Measurements from ENCODE around the gene PCDH12.

The PCDH12 gene

GRCh38 chr5:141958113-141958512 lies at the start of gene PCDH12:
Gene PCDH12 (minus strand): TSS chr5:141958202. CDS start chr5:141957851, 351 bp downstream.
- no peak for DNase-seq

GRCh38 chr5:142007237-142007544 lies 49.2 kb upstream of the PCDH12 start:
- no peak for DNase-seq

GRCh38 chr5:142006363-142007236 lies 48.6 kb upstream of the PCDH12 start:
- no peak for DNase-seq

- no peak for DNase-seq
Measured at GRCh38 chr5:142003266-142003800, 45.3 kb upstream of the PCDH12 start.

- DNase-seq: no peak
Measured at GRCh38 chr5:142000704-142001484, 42.9 kb upstream of the PCDH12 start.

GRCh38 chr5:142000173-142000572 lies 42.2 kb upstream of the PCDH12 start:
- no peak for DNase-seq

- no peak for DNase-seq
Measured at GRCh38 chr5:141997358-141997960, 39.5 kb upstream of the PCDH12 start.

GRCh38 chr5:141995656-141996055 lies 37.7 kb upstream of the PCDH12 start:
- DNase-seq: no peak

GRCh38 chr5:141994511-141995136 lies 36.6 kb upstream of the PCDH12 start:
- DNase-seq: no peak

- peak; percentile 31 to 49 for DNase-seq
Measured at GRCh38 chr5:141992349-141992963, 34.5 kb upstream of the PCDH12 start.

GRCh38 chr5:141989720-141990119 lies 31.7 kb upstream of the PCDH12 start:
- DNase-seq: no peak

- no peak for DNase-seq
Measured at GRCh38 chr5:141986072-141986471, 28.1 kb upstream of the PCDH12 start.

GRCh38 chr5:141982626-141983025 lies 24.6 kb upstream of the PCDH12 start:
- DNase-seq: no peak

- no peak for DNase-seq
Measured at GRCh38 chr5:141978389-141978788, 20.4 kb upstream of the PCDH12 start.

GRCh38 chr5:141976176-141976575 lies 18.2 kb upstream of the PCDH12 start:
- no peak for DNase-seq

- DNase-seq: no peak
Measured at GRCh38 chr5:141973871-141974595, 16.0 kb upstream of the PCDH12 start.

GRCh38 chr5:141969783-141970771 lies 12.1 kb upstream of the PCDH12 start:
- no peak for DNase-seq

- peak; percentile 83 to 93 for DNase-seq
Measured at GRCh38 chr5:141968914-141969608, 11.1 kb upstream of the PCDH12 start, which contains the start of gene RNF14. Gene RNF14 (plus strand): TSS chr5:141969105. CDS start chr5:141973589, 4,484 bp downstream.

GRCh38 chr5:141966963-141967333 lies 8.9 kb upstream of the PCDH12 start:
- DNase-seq: no peak
